Left renal cortex interstitium (tissue), 4 donors: Measurements from ENCODE around the gene INA. TPM values are rescaled to one million over a fixed set of nuclear protein-coding genes. Genes with fewer than 3 reads are reported as not detected.
"Not testable (repeated sequence)": the region's sequence is repeated elsewhere in the genome, so short reads cannot be mapped to it uniquely, and the experiment has no call there.

Source experiments
- DNase-seq, 4 donors: peaks; one replicate each; pipeline ENCODE4 v3.0.0-alpha.2; 2013; ENCODE audit warnings: low read depth in 4 of 4, low spot score in 2 of 4, missing footprints in 1 of 4
- polyA plus RNA-seq, 4 donors: library from polyadenylated mRNA; unstranded; fragments of 120-200 nt; gene quantifications; one replicate each; pipeline ENCODE4 v1.2.1, GENCODE V29; 2013; ENCODE audit not compliant: insufficient read length in 4 of 4

INA gene
- polyA plus RNA-seq = 1 to 10 TPM in 1 of 4 donors, under 1 TPM in 3; 0.62 to 1.4 (median 0.66) TPM

DNA sequence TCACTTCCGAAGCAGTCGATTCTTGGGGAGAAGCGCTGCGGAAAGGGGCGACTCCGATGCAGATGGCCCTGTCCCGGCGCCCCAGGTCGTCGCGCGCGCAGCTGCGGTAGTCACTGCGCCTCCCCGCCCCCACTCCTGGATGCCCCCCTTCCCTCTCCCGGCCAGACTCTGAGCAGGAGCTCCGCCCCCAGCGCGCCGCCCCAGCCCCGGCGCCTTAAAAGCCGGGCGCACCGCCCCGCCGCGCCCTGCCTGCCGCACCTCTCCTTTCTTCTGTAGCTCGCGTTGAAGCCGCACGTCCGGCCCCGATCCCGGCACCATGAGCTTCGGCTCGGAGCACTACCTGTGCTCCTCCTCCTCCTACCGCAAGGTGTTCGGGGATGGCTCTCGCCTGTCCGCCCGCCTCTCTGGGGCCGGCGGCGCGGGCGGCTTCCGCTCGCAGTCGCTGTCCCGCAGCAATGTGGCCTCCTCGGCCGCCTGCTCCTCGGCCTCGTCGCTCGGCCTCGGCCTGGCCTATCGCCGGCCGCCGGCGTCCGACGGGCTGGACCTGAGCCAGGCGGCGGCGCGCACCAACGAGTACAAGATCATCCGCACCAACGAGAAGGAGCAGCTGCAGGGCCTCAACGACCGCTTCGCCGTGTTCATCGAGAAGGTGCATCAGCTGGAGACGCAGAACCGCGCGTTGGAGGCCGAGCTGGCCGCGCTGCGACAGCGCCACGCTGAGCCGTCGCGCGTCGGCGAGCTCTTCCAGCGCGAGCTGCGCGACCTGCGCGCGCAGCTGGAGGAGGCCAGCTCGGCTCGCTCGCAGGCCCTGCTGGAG, at the start of gene INA:
TSS of gene INA (plus strand) at position 243 of the 817 bp plus-strand sequence. CDS start at position 317, 74 bp downstream.
- peak in 1 of 4 donors; percentile 54 for DNase-seq

DNA sequence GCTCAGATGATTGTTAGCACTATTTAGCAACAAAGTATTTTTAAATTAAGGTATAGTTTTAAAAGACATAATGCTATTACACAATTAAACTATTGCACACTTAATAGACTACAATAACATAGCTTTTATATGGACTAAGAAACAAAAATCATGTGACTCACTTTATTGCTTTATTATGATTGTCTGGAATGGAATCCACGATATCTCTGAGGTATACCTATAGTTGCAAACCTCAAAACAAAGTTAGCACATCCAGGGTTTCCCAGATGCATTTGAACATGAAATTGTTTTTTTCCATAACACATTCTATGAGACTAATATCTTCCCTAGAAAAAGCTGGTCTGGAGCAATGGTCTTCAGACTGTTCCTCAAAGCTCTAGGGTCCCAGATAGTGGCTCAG, 49.5 kb upstream of the INA start:
- DNase-seq = no peak

DNA sequence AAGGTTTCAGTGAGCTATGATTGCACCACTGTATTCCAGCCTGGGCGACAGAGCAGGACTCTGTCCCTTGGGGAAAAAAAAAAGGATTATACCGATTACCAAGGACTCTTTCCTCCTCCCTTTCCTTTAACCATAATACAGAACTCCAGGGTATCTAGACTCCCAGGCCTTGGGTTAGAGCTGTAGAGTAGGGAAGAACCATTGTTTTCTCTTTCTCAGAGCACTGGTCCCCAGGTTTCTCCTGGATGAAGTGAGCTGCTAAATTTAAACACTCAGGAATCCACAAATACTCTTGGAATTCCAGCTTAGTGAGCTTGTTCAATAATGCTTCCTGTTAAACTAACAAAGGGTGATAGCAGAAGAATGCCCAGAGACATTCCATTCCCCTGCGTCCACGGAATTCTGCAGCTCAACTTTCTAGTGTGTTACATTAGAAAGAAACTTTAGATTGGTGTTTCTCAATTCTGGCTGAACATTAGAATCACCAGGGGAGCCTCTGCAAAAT, 45.8 kb upstream of the INA start:
- DNase-seq = peak in 1 of 4 donors; percentile 24

DNA sequence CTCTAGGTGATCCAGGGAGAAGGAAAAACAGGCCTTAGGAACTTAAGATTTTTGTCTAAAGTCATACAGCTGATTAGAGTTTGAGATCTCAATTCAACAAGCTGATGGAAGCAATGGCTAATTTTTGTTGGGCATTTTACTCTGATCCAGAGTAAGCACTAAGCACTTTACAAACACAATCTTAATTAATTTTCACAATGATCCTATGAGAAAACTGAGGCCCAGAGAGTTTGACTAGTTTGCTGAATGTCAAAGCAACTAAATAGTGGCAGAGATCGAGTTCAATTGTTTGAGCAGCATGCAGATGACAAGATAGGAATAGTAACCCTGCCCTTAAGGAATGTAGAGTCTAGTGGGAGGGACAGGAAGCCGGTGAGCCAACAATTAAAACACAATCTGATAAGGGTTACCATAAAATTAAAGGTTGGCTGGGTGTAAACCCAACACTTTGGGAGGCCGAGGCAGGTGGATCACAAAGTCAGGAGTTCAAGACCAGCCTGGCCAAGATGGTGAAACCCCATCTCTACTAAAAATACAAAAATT, 44.7 kb upstream of the INA start:
- no peak for DNase-seq

DNA sequence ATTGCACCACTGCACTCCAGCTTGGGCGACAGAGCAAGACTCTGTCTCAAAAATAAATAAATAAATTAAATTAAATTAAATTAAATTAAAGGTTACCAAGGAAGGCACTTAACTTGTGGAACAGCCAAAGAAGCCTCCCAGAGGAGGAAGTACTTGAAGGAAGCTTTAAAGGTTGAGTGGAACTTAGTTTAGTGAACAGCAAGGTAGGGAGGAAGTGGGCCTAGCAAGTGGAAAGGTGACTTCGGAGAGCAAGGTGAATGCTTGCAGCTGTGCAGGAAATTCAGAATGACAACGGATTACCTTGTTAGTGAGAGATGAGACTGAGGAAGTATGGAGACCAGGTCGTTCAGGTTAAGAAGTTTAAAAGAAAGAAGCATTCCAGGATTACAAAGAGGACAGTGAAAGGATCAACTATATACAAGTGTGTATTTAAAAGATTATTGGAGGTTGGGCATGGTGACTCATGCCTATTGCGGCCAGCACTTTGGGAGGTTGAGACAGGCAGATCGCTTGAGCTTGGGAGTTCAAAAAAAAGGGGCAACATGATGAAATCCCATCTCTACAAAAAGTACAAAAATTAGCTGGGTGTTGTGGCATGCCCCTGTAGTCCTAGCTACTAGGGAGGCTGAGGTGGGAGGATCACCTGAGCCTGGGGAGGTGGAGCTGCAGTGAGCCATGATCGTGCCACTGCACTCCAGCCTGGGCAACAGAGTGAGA, 44.0 kb upstream of the INA start:
- no peak for DNase-seq

DNA sequence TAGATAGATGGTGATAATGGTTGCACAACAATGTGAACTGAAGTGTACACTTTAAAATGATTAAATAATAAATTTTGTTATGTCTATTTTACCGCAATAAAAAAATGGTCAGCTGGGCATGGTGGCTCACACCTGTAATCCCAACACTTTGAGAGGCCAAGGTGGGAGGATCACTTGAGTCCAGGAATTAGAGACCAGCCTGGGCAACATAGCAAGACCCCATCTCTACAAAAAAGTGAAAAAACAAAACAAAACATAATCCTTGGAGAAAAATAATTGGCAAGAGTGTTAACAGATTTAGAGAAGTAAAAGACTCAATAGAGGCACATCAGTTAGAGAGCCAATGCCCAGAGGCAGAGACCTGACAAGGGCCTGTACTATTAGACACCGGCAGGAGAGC, 41.2 kb upstream of the INA start:
- DNase-seq = no peak

DNA sequence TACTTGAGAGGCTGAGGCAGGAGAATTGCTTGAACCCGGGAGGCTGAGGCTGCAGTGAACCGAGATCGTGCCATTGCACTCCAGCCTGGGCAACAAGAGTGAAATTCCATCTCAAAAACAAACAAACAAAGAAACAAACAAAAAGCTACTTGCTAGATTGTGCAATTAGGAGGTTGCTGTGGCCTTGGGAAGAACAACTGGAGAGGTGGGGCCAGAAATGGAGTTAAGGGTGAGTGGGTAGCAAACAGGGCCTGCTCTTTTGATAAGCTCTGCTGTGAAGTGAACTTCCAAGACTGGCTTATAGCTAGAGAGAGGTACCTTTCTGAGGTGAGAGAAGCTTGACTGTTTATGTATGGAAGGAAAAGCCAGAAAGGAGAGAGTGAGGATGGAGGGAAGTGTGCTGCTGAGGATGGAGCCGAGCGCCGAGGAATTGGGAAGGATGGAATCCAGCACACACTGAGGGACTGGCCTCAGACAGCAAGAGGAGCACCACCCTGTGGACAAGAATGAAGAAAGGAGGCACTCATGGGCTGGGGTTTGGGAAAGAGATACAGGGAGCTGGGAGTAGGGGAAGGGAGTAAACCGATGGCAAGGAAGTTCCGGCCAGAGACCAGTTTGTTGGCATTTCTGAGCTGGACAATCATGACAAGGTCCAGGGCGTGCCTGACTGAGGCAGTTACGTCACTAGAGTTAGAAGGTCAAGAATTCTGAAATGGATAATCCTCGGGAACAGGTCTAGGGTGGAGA, 38.3 kb upstream of the INA start:
- no peak for DNase-seq

DNA sequence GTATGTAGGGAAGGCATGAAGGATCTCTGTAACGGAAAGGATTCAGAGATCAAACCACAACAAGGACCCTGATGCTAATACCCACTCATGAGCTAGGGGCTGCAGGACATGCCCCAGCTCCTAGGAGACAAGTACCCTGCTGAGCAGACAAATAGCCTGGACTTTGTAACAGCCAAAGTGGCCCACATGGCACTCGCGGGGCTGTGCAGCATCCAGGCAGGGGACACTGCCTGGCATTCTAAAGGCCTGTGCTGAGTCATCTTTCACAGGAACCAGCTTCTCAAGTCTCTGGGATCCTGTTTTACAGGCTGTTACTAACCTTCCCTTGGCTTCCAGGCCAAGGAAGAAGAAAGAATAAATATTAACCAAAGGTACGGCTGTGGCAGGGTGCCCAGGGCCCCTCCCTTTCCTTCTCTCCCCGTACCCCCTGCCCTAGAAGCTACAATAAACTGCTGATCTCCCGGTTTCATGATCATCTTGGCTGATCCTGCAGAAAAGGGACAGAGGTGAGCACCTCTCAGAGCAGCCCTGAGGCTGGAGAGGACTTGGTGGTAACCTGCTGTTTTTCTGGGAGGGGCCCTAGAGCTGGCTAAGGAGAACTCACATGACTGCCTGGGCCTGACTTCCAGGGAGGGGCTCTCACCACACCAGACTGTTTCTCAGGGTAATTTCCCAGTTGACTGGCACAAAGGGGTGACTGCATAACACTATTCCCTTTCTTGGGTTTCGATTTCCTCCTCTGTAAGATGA, 35.5 kb upstream of the INA start:
- DNase-seq = no peak

DNA sequence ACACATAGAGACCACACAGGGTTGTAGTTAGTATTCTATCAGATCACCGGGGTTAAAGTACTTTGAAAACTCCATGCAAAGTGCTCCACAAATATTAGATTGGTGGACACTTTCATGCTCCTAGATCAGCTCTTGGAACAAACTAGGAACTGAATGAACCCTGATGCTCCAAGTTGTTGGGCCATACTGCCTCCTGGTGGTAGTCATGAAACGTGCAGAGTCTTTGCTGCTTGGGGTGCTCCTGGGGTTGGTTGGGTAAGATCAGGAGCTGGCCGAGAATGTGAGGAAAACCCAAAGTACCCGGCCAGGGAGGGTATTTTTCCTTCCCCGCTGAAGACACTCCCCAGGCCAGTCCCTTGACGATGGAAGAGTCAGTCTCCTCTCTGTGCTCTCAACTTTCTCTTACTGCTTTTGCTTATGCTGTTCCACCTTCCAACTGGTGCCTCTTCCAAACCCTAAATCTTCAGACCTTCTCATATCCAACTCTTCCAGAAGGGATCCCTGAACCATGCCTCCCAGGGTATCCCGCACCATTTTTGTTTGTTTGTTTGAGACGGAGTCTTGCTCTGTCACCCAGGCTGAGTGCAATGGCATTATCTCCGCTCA, 32.2 kb upstream of the INA start:
- DNase-seq = peak in 2 of 4 donors; percentile 42 to 70

DNA sequence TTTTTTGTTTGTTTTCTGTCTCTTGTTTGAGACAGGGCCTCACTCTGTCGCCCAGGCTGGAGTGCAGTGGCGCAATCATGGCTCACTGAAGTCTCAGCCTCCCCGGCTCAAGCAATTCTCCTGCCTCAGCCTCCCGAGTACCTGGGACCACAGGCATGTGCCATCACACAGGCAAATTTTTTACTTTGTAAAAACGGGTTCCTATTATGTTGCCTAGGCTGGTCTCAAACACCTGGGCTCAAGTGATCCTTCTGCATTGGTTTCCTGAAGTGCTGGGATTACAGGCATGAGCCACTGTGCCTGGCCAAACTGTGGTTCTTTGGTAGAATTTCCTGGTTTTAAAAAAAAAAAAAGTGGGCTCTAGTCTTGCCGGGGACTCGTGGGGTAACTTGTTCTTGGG, 31.4 kb upstream of the INA start, which contains the start of gene RPEL1:
TSS of gene RPEL1 (plus strand) at position 301 of the 400 bp plus-strand sequence. CDS start 110 bp downstream, outside the sequence.
- not testable (repeated sequence) for DNase-seq

DNA sequence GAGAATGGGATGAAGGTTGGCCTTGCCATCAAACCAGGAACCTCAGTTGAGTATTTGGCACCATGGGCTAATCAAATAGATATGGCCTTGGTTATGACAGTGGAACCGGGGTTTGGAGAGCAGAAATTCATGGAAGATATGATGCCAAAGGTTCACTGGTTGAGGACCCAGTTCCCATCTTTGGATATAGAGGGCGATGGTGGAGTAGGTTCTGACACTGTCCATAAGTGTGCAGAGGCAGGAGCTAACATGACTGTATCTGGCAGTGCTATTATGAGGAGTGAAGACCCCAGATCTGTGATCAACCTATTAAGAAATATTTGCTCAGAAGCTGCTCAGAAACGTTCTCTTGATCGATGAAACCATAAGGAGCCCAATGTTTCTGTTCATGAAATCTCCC, 30.6 kb upstream of the INA start:
- no peak for DNase-seq

DNA sequence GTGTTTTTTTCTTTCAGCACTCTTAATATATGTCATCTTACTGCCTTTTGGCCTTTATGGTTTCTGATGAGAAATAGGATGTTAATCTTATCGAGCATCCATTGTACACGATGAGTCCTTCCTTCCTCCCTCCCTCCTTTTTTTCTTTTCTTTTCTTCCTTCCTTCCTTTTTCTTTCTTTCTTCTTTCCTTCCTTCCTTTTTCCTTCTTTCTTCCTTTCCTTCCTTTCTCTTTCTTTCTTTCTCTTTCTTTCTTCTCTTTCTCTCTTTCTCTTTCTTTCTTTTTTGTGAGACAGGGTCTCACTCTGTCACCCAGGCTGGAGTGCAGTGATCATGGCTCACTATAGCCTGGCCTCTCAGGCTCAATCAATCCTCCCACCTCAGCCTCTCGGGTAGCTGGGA, 22.8 kb upstream of the INA start:
- DNase-seq = no peak

DNA sequence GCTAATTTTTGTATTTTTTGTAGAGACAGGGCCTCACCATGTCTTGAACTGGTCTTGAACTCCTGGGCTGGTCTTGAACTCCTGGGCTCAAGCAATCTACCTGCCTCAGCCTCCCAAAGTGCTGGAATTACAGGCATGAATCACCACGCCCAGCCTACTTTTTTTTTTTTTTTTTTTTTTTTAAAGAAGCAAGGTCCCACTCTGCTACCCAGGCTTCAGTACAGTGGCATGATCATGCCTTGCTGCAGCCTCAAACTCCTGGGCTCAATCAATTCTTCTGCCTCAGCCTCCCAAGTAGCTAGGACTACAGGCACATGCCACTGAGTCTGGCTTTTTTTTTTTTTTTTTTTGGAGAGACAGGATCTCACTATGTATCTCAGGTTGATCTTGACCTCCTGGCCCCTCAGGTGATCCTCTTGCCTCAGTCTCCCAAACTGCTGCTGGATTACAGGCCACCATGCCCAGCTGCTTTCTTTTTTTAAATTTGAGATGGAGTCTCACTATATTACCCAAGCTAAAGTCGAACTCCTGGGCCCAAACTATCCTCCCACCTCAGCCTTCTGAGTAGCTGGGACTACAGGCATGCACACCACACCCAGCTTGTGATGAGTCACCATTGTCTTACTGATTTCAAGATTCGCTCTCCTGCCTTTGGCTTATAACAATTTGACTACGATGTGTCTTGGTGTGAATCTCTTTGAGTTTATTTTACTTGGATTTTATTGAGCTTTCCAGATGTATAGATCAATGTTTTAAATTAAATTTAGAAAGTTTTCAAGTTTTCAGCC, 22.2 kb upstream of the INA start:
- no peak for DNase-seq

DNA sequence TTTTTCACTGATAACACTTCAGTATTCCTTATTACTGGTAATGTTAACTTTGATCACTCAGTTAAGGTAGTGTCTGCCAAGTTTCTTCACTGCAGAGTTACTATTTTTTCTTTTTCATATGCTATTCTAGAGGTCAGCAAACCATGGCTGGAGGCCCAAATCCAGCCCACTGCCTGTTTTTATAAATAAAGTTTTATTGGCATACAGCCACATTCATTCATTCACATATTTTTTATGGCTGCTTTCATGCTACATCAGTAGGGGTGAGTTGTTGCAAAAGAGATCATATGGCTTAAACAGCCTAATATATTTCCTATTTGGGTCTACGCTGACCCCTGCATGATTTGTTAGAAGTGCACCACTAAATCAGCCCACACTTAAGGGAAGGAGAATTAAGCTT, 20.3 kb upstream of the INA start:
- DNase-seq = no peak

DNA sequence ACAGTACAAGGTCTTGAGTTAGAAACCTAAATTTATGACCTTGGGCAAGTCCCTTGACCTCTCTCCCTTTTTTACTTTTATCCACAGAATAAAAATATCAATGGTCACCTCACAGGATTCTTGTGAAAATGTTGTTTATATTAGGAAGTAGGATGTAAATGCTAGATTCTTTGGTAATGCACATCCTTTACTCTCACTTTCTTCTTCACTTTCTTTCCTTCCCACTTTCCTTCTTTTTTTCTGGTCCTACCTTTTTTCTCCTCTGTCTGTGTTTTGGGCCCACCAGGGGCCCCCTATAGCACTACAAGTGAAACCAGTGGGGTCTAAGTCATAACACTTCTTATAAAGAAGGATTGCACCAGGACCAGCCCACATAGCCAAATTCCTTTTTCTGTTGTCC, 19.1 kb upstream of the INA start:
- no peak for DNase-seq

DNA sequence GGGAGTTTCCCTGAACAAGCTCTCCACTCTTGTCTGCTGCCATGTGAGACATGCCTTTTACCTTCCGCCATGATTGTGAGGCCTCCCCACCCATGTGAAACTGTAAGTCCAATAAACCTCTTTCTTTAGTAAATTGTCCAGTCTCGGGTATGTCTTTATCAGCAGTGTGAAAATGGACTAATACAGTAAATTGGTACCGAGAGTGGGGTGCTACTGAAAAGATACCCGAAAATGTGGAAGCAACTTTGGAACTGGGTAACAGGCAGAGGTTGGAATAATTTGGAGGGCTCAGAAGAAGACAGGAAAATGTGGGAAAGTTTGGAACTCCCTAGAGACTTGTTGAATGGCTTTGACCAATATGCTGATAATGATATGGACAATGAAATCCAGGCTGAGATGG, 18.0 kb upstream of the INA start:
- DNase-seq = not testable (repeated sequence)

DNA sequence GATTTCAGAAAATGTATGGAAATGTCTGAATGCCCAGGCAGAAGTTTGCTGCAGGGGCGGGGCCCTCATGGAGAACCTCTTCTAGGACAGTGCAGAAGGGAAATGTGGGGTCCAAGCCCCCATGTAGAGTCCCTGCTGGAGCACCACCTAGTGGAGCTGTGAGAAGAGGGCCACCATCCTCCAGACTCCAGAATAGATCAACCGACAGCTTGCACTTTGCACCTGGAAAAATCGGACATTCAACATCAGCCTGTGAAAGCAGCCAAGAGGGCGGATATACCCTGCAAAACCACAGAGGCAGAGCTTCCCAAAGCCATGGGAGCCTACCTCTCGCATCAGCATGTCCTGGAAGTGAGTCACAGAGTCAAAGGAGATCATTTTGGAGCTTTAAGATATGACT, 16.9 kb upstream of the INA start:
- no peak for DNase-seq

DNA sequence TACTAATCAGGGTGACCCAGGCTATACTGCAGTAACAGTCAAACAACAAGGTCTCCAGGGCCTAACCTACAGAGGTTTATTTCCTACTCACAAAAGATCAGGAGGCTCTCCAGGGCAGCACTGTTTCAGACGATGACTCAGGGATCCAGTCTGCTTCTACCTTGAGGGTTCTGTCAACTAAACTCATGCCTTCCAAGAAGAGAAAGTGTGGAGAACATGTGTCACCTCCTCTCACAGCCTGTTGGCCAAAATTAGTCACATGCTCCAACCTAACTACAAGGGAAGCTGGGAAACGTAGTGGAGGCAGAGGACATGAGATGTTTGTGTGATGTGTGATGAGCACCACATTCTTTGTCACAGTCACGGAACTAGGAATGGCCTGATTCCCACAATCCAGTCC, 14.7 kb upstream of the INA start:
- DNase-seq = no peak
